SK-N-SH (cell line): ENCODE results near the gene RAB6A. TPM values are rescaled to one million over a fixed set of nuclear protein-coding genes. Genes with fewer than 3 reads are reported as not detected.

Source experiments
- CTCF ChIA-PET: fragments of 300-600, 350-600 bp; formaldehyde crosslinking; extraction: SDS; loops from one replicate; lab custom pipeline; 2021; lab: Yijun Ruan, JAX
- POLR2A ChIA-PET: fragments of 350-600 bp; sonication (Branson Sonifier 250); formaldehyde crosslinking; extraction: SDS; loops from one replicate; lab custom pipeline; 2020; ENCODE audit warnings: antibody characterized with exemption, inconsistent platforms; lab: Yijun Ruan, JAX
- DNase-seq: peaks from one replicate; pipeline ENCODE4 v3.0.0; 2012
- H2AFZ ChIP-seq: fragments of 200-600 bp; sonication (generic); 2 replicates; pipeline ENCODE4 v1.8.1; 2016; ENCODE audit warnings: antibody characterized with exemption, mild to moderate bottlenecking, low read depth
- H3F3A ChIP-seq: fragments of 200-600 bp; sonication (generic); replicated peaks from 2 replicates; pipeline ENCODE3; 2016; ENCODE audit warnings: antibody characterized with exemption, mild to moderate bottlenecking; ENCODE audit not compliant: insufficient read depth
- H3K27ac ChIP-seq, 2 experiments: fragments of 200-500 bp in 1 of 2; fragments of 200-600 bp in 1 of 2; sonication (Bioruptor generic) in 1 of 2; sonication (generic), shearing (Covaris generic) in 1 of 2; 2 replicates each; pipeline versions ENCODE4 v1.5.1 to v1.6.1; 2014 to 2016; ENCODE audit warnings: low read depth in 2 of 2, inconsistent platforms in 1 of 2, low read length in 1 of 2, mild to moderate bottlenecking in 1 of 2, mixed read lengths in 1 of 2
- H3K27me3 ChIP-seq: fragments of 200-600 bp; sonication (generic), shearing (Covaris generic); 2 replicates; pipeline ENCODE4 v1.6.1; 2016; ENCODE audit warnings: mixed run types; ENCODE audit not compliant: insufficient read depth
- H3K36me3 ChIP-seq, 2 experiments: fragments of 200-500 bp in 1 of 2; fragments of 200-600 bp in 1 of 2; sonication (Bioruptor generic) in 1 of 2; sonication (generic) in 1 of 2; replicated peaks in 1 of 2; 2 replicates each; pipeline versions ENCODE3 to v1.5.1; 2014 to 2016; ENCODE audit warnings: low read length in 1 of 2, mild to moderate bottlenecking in 1 of 2; ENCODE audit not compliant: insufficient read depth in 2 of 2, control insufficient read depth in 1 of 2
- H3K4me1 ChIP-seq, 2 experiments: fragments of 200-500 bp in 1 of 2; fragments of 200-600 bp in 1 of 2; sonication (Bioruptor generic) in 1 of 2; sonication (generic), shearing (Covaris generic) in 1 of 2; 2 replicates each; pipeline versions ENCODE4 v1.5.1 to v1.6.1; 2014 to 2016; ENCODE audit warnings: low read depth in 1 of 2, low read length in 1 of 2, mixed run types in 1 of 2; ENCODE audit not compliant: insufficient read depth in 2 of 2, control insufficient read depth in 1 of 2
- H3K4me2 ChIP-seq: fragments of 200-600 bp; sonication (generic), shearing (Covaris generic); 2 replicates; pipeline ENCODE4 v1.6.1; 2017; ENCODE audit warnings: mixed run types
- H3K4me3 ChIP-seq, 2 experiments: fragments of 200-500 bp in 1 of 2; fragments of 200-600 bp in 1 of 2; sonication (Bioruptor generic) in 1 of 2; sonication (generic), shearing (Covaris generic) in 1 of 2; 2 replicates each; pipeline versions ENCODE4 v1.5.1 to v1.8.1; 2014 to 2016; ENCODE audit warnings: low read depth in 2 of 2, inconsistent platforms in 1 of 2, low read length in 1 of 2, mild to moderate bottlenecking in 1 of 2, mixed read lengths in 1 of 2, moderate library complexity in 1 of 2
- H3K79me2 ChIP-seq: fragments of 200-600 bp; sonication (generic); 2 replicates; pipeline ENCODE4 v1.8.1; 2017; ENCODE audit warnings: mild to moderate bottlenecking; ENCODE audit not compliant: insufficient read depth
- H3K9ac ChIP-seq: fragments of 200-600 bp; sonication (generic); 2 replicates; pipeline ENCODE4 v1.6.1; 2017; ENCODE audit warnings: mixed run types
- H3K9me2 ChIP-seq: fragments of 200-600 bp; sonication (generic); 2 replicates; pipeline ENCODE4 v1.6.1; 2017; ENCODE audit warnings: mixed run types
- H3K9me3 ChIP-seq: fragments of 200-600 bp; sonication (generic); 2 replicates; pipeline ENCODE4 v1.6.1; 2017; ENCODE audit warnings: mixed run types, mild to moderate bottlenecking, moderate library complexity
- H4K20me1 ChIP-seq: fragments of 200-600 bp; sonication (generic); 2 replicates; pipeline ENCODE4 v1.6.1; 2017; ENCODE audit warnings: mild to moderate bottlenecking, mixed run types; ENCODE audit not compliant: insufficient read depth
- CHD2 ChIP-seq: fragments of 150-350 bp; IDR thresholded peaks from 2 replicates; pipeline ENCODE4 v1.6.1; 2018; ENCODE audit warnings: low read length; ENCODE audit not compliant: partially characterized antibody
- ELF1 ChIP-seq: IDR thresholded peaks from 2 replicates; pipeline ENCODE4 v1.4.0; 2012
- GABPA ChIP-seq: IDR thresholded peaks from 2 replicates; pipeline ENCODE4 v1.4.0; 2012; ENCODE audit warnings: low read depth, mild to moderate bottlenecking
- GATA2 ChIP-seq: sonication (generic); formaldehyde crosslinking; IDR thresholded peaks from 2 replicates; pipeline ENCODE4 v1.5.0; 2020; ENCODE audit warnings: mild to moderate bottlenecking, missing genetic modification reagents
- NFIC ChIP-seq: IDR thresholded peaks from 2 replicates; pipeline ENCODE4 v1.4.0; 2012; ENCODE audit warnings: borderline replicate concordance
- POLR2AphosphoS5 ChIP-seq: IDR thresholded peaks from 2 replicates; pipeline ENCODE4 v1.6.1; 2012; ENCODE audit warnings: low read depth, low read length
- RAD21 ChIP-seq: IDR thresholded peaks from 2 replicates; pipeline ENCODE4 v1.6.1; 2012; ENCODE audit warnings: mild to moderate bottlenecking, low read length
- SMC3 ChIP-seq: IDR thresholded peaks from 2 replicates; pipeline ENCODE4 v1.6.1; 2012; ENCODE audit warnings: low read depth, low read length, improper control_type of control experiment
- YY1 ChIP-seq: IDR thresholded peaks from 2 replicates; pipeline ENCODE4 v1.4.0; 2012; ENCODE audit warnings: low read depth, mild to moderate bottlenecking
- ZBTB33 ChIP-seq: IDR thresholded peaks from 2 replicates; pipeline ENCODE4 v1.4.0; 2012; ENCODE audit warnings: low read depth, borderline replicate concordance
- WGBS: methylation state at CpG from one replicate; pipeline ENCODE4 v1.1.6; 2017; ENCODE audit warnings: low lambda C conversion rate; 5-methylcytosine and 5-hydroxymethylcytosine counted together
- polyA plus RNA-seq, 3 experiments: library from polyadenylated mRNA; depleted of rRNA; stranded (reverse); fragments of >200 nt; gene quantifications; 2 replicates each; pipeline ENCODE4 v1.2.3, GENCODE V29; 2012
- TF ChIP-seq, protein P1 (sequence below): fragments of 200-600 bp; sonication (generic); IDR thresholded peaks from 2 replicates; pipeline ENCODE4 v1.6.1; 2017; ENCODE audit warnings: antibody characterized with exemption, mild to moderate bottlenecking, moderate library complexity
- TF ChIP-seq, protein P2 (sequence below): fragments of 150-350 bp; IDR thresholded peaks from 2 replicates; pipeline ENCODE4 v1.6.1; 2017; ENCODE audit warnings: antibody characterized with exemption, low read length, low read depth, borderline replicate concordance
- TF ChIP-seq, protein P3 (sequence below): IDR thresholded peaks from 2 replicates; pipeline ENCODE4 v1.4.0; 2012; ENCODE audit warnings: low read depth, borderline replicate concordance

Gene RAB6A
- polyA plus RNA-seq, 1 of the 3 experiments (the other 2 are of a cell fraction), result 39.1 TPM

GRCh38 chr11:73649206-73649605, 111.7 kb downstream of the RAB6A start:
- Histone ChIP-seq H3K36me3 (no peaks in the 10 kb centered on the region), H2AFZ (no peak overlapping the region), H3K79me2 (no peaks in the 10 kb centered on the region), H3K4me2 (no peak overlapping the region)
- CTCF ChIA-PET, result interaction anchor here (1.2 to 5.4 kb wide), 5 partner anchors 12 to 342 kb away, joined by 3 to 45 read pairs (median 6); no protein-coding TSS in a partner anchor
- TF ChIP-seq, protein P1, sequence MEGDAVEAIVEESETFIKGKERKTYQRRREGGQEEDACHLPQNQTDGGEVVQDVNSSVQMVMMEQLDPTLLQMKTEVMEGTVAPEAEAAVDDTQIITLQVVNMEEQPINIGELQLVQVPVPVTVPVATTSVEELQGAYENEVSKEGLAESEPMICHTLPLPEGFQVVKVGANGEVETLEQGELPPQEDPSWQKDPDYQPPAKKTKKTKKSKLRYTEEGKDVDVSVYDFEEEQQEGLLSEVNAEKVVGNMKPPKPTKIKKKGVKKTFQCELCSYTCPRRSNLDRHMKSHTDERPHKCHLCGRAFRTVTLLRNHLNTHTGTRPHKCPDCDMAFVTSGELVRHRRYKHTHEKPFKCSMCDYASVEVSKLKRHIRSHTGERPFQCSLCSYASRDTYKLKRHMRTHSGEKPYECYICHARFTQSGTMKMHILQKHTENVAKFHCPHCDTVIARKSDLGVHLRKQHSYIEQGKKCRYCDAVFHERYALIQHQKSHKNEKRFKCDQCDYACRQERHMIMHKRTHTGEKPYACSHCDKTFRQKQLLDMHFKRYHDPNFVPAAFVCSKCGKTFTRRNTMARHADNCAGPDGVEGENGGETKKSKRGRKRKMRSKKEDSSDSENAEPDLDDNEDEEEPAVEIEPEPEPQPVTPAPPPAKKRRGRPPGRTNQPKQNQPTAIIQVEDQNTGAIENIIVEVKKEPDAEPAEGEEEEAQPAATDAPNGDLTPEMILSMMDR, result no peak
- TF ChIP-seq NFIC (no peak), ZBTB33 (no peak), ELF1 (no peak), SMC3 (no peak), YY1 (no peak), RAD21 (no peak), GABPA (no peak), GATA2 (CRISPR knock-in tag) (no peak), CHD2 (no peak), POLR2AphosphoS5 (no peak)
- TF ChIP-seq, protein P2, sequence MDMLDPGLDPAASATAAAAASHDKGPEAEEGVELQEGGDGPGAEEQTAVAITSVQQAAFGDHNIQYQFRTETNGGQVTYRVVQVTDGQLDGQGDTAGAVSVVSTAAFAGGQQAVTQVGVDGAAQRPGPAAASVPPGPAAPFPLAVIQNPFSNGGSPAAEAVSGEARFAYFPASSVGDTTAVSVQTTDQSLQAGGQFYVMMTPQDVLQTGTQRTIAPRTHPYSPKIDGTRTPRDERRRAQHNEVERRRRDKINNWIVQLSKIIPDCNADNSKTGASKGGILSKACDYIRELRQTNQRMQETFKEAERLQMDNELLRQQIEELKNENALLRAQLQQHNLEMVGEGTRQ, result no peak
- TF ChIP-seq, protein P3, sequence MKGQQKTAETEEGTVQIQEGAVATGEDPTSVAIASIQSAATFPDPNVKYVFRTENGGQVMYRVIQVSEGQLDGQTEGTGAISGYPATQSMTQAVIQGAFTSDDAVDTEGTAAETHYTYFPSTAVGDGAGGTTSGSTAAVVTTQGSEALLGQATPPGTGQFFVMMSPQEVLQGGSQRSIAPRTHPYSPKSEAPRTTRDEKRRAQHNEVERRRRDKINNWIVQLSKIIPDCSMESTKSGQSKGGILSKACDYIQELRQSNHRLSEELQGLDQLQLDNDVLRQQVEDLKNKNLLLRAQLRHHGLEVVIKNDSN, result no peak
- TF ChIP-seq, all 33 proteins: peak for 0
- POLR2A ChIA-PET, result no interaction called here
- H3K27me3 ChIP-seq, result no peaks in the 10 kb centered on the region
- no peaks in the 10 kb centered on the region for H3K9me2 ChIP-seq
- no peak overlapping the region for H3K4me3 ChIP-seq
- no peaks in the 10 kb centered on the region for H3K9me3 ChIP-seq
- DNase-seq, result no peak
- no peak overlapping the region for H3K9ac ChIP-seq
- no peaks in the 10 kb centered on the region for H3F3A ChIP-seq
- 77% methylated on average over 8 of the region's 9 CpGs for WGBS
- no peaks in the 10 kb centered on the region for H4K20me1 ChIP-seq
- no peak overlapping the region for H3K27ac ChIP-seq
- H3K4me1 ChIP-seq, result peaks cover 0 to 7% of the 10 kb centered on the region in 2 experiments; a peak in 1 of 4 replicates
